ENCODE measurements around the gene FGF14. TPM values are rescaled to one million over a fixed set of nuclear protein-coding genes. Genes with fewer than 3 reads are reported as not detected.
"Not testable (repeated sequence)": the region's sequence is repeated elsewhere in the genome, so short reads cannot be mapped to it uniquely, and the experiment has no call there.

The FGF14 gene
- total RNA-seq, 1 donor from 2014 or later = not detected

DNA sequence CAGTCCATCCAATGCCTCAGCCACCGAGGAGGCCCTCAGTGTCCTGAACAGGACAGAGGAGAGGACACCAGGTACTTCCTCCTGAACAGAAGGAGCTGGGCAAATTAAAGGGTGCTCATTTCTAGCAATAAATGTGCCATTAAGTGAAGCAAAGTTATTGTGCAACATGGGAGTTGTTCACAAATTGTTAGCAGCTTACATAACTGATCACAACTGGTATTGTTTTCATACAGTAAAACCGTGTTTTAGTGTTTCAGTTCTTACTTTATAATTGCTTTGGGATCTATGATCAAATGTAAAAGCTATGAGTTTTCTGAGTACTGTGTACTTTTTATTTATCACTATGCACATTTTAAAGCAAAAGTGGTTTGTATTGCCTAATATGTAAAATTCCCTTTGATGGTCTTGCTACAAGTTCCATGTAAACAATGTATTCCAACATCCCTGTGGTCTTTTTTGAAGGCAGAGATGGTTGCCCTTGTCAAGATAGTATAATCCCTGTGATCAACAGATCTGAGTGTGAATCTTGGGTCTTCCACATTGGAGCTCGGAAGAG is 263.1 kb downstream of the FGF14 start:
- no peak for DNase-seq (ENCODE audit: low read depth)
- TF ChIP-seq, protein P1, sequence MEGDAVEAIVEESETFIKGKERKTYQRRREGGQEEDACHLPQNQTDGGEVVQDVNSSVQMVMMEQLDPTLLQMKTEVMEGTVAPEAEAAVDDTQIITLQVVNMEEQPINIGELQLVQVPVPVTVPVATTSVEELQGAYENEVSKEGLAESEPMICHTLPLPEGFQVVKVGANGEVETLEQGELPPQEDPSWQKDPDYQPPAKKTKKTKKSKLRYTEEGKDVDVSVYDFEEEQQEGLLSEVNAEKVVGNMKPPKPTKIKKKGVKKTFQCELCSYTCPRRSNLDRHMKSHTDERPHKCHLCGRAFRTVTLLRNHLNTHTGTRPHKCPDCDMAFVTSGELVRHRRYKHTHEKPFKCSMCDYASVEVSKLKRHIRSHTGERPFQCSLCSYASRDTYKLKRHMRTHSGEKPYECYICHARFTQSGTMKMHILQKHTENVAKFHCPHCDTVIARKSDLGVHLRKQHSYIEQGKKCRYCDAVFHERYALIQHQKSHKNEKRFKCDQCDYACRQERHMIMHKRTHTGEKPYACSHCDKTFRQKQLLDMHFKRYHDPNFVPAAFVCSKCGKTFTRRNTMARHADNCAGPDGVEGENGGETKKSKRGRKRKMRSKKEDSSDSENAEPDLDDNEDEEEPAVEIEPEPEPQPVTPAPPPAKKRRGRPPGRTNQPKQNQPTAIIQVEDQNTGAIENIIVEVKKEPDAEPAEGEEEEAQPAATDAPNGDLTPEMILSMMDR (IDR thresholded peaks at IDR 0.05; ENCODE audit: insufficient read depth, low read length, poor library complexity, severe bottlenecking) = no peak
- Histone ChIP-seq H3K36me3 (ENCODE audit: control insufficient read depth, insufficient read depth, low read length) (no peaks in the 10 kb centered on the region), H3K4me3 (ENCODE audit: low read depth, low read length) (no peak overlapping the region), H3K27me3 (ENCODE audit: control insufficient read depth, insufficient read depth, low read length) (no peaks in the 10 kb centered on the region)

DNA sequence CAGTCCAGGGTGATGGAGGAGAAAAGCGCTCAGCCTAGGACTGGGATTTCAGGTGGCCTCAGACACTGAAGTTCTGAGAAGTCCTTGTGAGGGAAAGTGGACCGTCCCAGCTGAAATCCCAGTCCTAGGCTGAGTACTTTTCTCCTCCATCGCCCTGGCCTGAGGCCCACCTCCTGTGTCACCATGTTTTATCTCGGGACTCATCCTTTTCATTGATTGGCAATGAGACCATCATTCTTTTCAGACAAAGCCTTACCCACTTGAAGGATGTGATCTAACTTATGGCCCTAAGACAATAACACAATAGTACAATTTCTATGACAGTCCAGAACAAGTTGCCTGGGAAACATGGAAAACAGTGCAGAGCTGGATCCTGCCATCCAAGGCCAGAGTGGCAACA is 263.9 kb downstream of the FGF14 start:
- H3K4me3 ChIP-seq (ENCODE audit: low read depth, low read length); H3K27me3 ChIP-seq (ENCODE audit: control insufficient read depth, insufficient read depth, low read length); H3K36me3 ChIP-seq (ENCODE audit: control insufficient read depth, insufficient read depth, low read length); DNase-seq (ENCODE audit: low read depth): not testable (repeated sequence)

DNA sequence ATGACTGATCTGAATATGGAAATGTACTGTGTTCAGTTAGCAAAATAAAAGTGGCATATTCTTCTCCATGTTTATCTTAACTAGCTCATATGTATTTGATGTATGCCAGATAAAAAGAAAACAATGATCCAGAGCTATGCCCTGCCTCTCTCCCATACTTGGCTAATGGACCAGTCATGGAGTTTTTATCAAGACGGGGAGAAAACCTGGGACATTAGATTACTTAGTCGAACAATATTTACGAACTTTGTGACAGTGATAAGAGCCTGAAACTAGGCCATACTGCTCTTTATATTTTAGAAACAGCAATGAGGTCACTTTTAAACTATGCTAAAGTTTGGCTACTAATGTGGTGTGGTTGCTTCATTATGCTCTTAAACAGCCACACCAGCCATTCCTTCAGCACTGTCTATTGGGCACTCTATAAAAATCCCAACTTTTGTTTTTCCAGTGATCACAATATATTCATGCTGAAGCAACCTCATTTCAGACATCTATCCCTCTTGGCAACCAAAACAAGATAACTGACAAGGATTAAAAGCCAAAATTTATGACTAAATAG is 265.0 kb downstream of the FGF14 start:
- H3K36me3 ChIP-seq (ENCODE audit: control insufficient read depth, insufficient read depth, low read length) = no peaks in the 10 kb centered on the region
- TF ChIP-seq, protein P1 (IDR thresholded peaks at IDR 0.05; ENCODE audit: insufficient read depth, low read length, poor library complexity, severe bottlenecking) = no peak
- no peak for DNase-seq (ENCODE audit: low read depth)
- no peaks in the 10 kb centered on the region for H3K27me3 ChIP-seq (ENCODE audit: control insufficient read depth, insufficient read depth, low read length)
- H3K4me3 ChIP-seq (ENCODE audit: low read depth, low read length) = no peak overlapping the region

GRCh38 chr13:102132777-102133295 is 269.0 kb downstream of the FGF14 start:
- Histone ChIP-seq H3K36me3 (ENCODE audit: control insufficient read depth, insufficient read depth, low read length) (no peaks in the 10 kb centered on the region), H3K4me3 (ENCODE audit: low read depth, low read length) (no peak overlapping the region), H3K27me3 (ENCODE audit: control insufficient read depth, insufficient read depth, low read length) (no peaks in the 10 kb centered on the region)
- DNase-seq (ENCODE audit: low read depth) = no peak
- TF ChIP-seq, protein P1 (IDR thresholded peaks at IDR 0.05; ENCODE audit: insufficient read depth, low read length, poor library complexity, severe bottlenecking) = no peak

GRCh38 chr13:102131246-102131645 is 270.6 kb downstream of the FGF14 start:
- no peak for DNase-seq (ENCODE audit: low read depth)
- TF ChIP-seq, protein P1 (IDR thresholded peaks at IDR 0.05; ENCODE audit: insufficient read depth, low read length, poor library complexity, severe bottlenecking) = no peak
- H3K36me3 ChIP-seq (ENCODE audit: control insufficient read depth, insufficient read depth, low read length) = no peaks in the 10 kb centered on the region
- no peak overlapping the region for H3K4me3 ChIP-seq (ENCODE audit: low read depth, low read length)
- H3K27me3 ChIP-seq (ENCODE audit: control insufficient read depth, insufficient read depth, low read length) = no peaks in the 10 kb centered on the region

- peak; percentile 85 for DNase-seq (ENCODE audit: low read depth)
- Histone ChIP-seq H3K4me3 (ENCODE audit: low read depth, low read length) (no peak overlapping the region), H3K36me3 (ENCODE audit: control insufficient read depth, insufficient read depth, low read length) (no peaks in the 10 kb centered on the region), H3K27me3 (ENCODE audit: control insufficient read depth, insufficient read depth, low read length) (no peaks in the 10 kb centered on the region)
- TF ChIP-seq, protein P1 (IDR thresholded peaks at IDR 0.05; ENCODE audit: insufficient read depth, low read length, poor library complexity, severe bottlenecking) = no peak
These were observed 273.5 kb downstream of the FGF14 start for GRCh38 chr13:102128216-102128810.
